Germinal center (tissue), 1 donor: ENCODE data around the gene PRKCB.

Source experiments
- DNase-seq: peaks from one replicate; pipeline ENCODE4 v3.0.0; 2012; ENCODE audit warnings: mixed read lengths, low spot score

PRKCB gene

GRCh38 chr16:23866621-23867020, 30.8 kb downstream of the PRKCB start:
- no peak for DNase-seq

GRCh38 chr16:23867566-23867965, 31.8 kb downstream of the PRKCB start:
- DNase-seq = no peak

GRCh38 chr16:23868136-23868535, 32.4 kb downstream of the PRKCB start:
- no peak for DNase-seq

- DNase-seq = no peak
These were observed 33.3 kb downstream of the PRKCB start for GRCh38 chr16:23869052-23869451.

- no peak for DNase-seq
These were observed 36.1 kb downstream of the PRKCB start for GRCh38 chr16:23871924-23872323.

- DNase-seq = no peak
These were observed 39.0 kb downstream of the PRKCB start for GRCh38 chr16:23874613-23875294.

- DNase-seq = no peak
These were observed 40.6 kb downstream of the PRKCB start for GRCh38 chr16:23876256-23876896.

GRCh38 chr16:23877107-23878070, 41.6 kb downstream of the PRKCB start:
- DNase-seq = no peak

- no peak for DNase-seq
These were observed 44.1 kb downstream of the PRKCB start for GRCh38 chr16:23879735-23880373.

- DNase-seq = no peak
These were observed 53.4 kb downstream of the PRKCB start for GRCh38 chr16:23889189-23889588.

- no peak for DNase-seq
These were observed 58.2 kb downstream of the PRKCB start for GRCh38 chr16:23893986-23894385.

GRCh38 chr16:23895052-23895451, 59.3 kb downstream of the PRKCB start:
- no peak for DNase-seq

GRCh38 chr16:23896832-23897821, 61.3 kb downstream of the PRKCB start:
- no peak for DNase-seq

- no peak for DNase-seq
These were observed 63.1 kb downstream of the PRKCB start for GRCh38 chr16:23898682-23899430.

GRCh38 chr16:23899869-23900268, 64.1 kb downstream of the PRKCB start:
- DNase-seq = no peak

- no peak for DNase-seq
These were observed 64.8 kb downstream of the PRKCB start for GRCh38 chr16:23900480-23901177.

GRCh38 chr16:23901178-23902033, 65.6 kb downstream of the PRKCB start:
- no peak for DNase-seq

- DNase-seq = no peak
These were observed 66.4 kb downstream of the PRKCB start for GRCh38 chr16:23902034-23902747.
